DMS53 treated with DMSO at 0.1 percent for 48 hours (cell line): ENCODE results near the gene KIAA1549.
A peak's percentile ranks its signal among the peaks of the same experiment; 100 is the strongest.

ENCODE experiments used
- DNase-seq: peaks from one replicate; lab custom pipeline; 2025; ENCODE audit not compliant: unreplicated experiment; lab: John Stamatoyannopoulos, UW

The KIAA1549 gene

GRCh38 chr7:138886501-138886917 is 94.7 kb downstream of the KIAA1549 start:
- peak; percentile 84 for DNase-seq

GRCh38 chr7:138885383-138886147 is 95.6 kb downstream of the KIAA1549 start:
- no peak for DNase-seq

DNA sequence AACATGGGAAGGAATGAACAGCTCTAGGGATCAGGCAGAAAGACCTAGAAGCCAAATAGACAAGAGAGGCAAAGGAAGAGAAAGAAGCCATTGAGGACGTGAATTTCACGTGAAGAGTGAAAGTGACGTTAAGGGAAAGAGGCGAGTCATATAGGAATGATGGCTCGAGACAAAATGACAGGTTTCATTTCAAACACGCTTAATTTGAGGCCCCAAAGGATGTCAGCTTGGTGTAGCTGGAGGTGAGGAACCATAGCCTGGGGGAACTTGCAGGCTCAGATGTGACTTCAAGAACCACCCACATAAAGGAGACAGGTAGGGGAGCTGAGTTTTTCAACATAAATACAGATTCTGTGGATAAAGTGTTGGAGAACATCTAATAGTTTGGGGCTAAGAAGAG is 98.9 kb downstream of the KIAA1549 start:
- no peak for DNase-seq

GRCh38 chr7:138881579-138882188 is 99.5 kb downstream of the KIAA1549 start:
- DNase-seq, result no peak

DNA sequence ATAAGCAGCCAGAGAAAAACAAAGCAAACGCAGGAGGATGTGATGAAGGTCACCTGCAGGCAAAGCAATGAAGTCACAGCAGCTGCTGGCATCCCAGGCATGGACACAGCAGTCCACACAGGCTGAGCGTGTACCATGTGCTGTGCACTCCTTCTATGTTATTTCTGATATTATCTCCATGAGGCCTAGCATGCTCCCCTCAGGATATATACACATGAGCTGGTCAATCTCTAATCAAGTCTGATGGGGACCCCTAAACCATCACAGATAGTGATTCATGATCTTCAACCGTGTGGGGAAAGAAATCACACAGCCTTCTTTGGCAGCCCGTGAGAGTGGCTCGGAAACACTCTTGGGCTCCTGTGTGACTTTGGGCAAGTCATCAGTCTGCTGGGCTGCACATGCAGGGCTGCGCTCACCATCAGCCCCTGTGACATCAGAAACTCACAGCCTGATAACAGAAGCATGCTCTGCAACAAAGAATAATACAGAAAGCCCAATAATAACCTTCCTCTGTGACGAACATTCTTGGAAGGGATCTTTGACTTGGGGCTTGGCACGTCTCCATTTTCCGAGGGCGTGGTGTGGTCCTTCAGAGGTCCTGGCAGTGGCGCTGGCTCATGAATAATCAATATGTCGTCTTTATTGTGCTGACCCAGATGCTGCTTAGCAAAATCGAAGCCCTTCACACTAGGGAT is 100.2 kb downstream of the KIAA1549 start:
- DNase-seq, result no peak

- DNase-seq, result no peak
These were observed 101.8 kb downstream of the KIAA1549 start for GRCh38 chr7:138879356-138879755.

- DNase-seq, result peak; percentile 32
These were observed 102.3 kb downstream of the KIAA1549 start for GRCh38 chr7:138878856-138879255.

GRCh38 chr7:138878051-138878450 is 103.1 kb downstream of the KIAA1549 start:
- no peak for DNase-seq

DNA sequence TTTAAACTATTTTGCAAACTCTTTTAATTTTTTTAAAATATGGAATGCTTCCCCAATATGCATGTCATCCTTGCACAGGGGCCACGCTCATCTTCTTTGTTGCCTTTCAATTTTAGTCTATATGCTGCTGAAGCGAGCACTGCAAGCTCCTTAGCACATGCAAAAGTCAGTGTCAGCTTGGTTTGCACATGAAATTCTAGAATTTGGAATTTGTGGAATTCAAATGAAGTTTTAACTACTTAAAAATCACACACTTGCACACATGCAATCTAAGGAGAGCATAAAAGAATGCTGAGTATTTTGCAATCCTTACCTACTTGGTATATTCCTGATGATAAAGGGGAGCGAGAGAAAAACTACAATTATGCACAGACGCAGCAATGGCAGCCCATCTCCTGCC is 104.9 kb downstream of the KIAA1549 start:
- no peak for DNase-seq

DNA sequence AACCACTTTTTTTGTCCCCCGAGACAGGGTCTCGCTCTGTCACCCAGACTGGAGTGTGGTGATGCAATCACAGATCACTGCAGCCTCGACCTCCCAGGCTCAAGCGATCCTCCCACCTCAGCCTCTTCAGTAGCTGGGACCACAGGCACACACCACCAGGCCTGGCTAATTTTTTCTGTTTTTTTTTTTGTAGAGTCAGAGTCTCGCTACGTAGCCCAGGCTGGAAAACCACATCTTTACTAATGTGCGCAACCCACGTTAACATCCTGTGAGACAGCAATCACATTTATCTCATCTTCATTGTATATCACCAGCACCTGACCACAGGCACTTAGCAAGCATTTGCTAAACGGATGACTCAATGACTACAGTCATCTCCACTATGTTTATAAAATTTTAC is 105.4 kb downstream of the KIAA1549 start:
- DNase-seq, result no peak

DNA sequence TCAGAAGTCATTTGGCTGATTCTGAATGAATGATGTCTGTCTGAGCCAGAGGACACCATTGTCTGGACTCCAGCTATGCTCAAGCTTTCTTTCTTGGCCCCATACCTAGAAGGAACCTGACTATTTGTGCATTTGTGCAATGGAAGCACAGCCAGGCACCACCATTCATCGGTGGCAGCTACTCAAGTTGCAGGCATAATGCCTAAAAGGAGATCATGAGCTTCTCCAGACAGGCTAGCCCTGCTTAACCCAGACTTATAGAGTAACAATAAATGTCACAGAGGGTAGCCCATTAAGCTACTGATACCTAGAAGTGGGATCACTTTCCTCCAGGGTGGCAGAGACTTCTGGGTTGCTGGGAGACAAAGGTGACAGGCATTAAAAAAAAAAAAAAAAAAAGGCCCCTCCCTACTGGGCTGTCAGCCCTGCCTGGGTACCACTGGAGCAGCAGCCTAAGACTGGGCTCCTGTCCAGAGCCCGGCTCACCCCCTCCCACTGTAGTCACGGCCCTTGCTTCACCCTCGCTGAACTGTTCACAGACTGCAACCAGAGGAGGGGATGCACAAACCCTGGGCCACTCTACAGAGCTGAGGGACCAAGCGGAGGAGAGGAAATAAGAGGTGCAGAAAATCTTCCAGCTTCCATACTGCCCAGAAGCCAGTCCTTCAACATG is 107.8 kb downstream of the KIAA1549 start:
- no peak for DNase-seq

DNA sequence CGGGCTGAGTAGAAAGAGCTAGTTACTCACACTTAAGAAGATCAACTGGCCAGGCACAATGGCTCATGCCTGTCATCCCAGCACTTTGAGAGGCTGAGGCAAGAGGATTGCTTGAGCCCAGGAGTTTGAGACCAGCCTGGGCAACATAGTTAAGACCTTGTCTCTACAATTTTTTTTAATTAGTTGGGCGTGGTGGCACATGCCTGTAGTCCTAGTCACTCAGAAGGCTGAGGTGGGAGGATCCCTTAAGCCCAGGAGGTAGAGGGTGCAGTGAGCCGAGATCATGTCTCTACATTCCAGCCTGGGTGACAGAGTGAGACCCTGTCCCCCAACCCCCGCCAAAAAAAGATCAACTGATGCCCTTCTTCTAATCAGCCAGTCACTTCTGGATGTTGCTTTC is 108.6 kb downstream of the KIAA1549 start:
- no peak for DNase-seq

DNA sequence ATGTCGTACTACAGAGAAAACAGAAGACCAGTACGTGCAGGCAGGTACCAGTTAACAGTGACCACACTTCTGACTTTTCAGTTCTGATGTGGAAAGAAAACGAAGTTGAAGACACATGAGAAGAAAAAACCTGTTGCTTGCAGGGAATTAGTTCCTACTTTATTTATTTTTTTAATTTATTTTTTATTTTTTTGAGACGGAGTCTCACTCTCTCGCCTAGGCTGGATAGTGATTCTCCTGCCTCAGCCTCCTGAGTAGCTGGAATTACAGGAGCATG is 109.4 kb downstream of the KIAA1549 start:
- DNase-seq, result no peak

- no peak for DNase-seq
These were observed 110.0 kb downstream of the KIAA1549 start for GRCh38 chr7:138871065-138871813.

DNA sequence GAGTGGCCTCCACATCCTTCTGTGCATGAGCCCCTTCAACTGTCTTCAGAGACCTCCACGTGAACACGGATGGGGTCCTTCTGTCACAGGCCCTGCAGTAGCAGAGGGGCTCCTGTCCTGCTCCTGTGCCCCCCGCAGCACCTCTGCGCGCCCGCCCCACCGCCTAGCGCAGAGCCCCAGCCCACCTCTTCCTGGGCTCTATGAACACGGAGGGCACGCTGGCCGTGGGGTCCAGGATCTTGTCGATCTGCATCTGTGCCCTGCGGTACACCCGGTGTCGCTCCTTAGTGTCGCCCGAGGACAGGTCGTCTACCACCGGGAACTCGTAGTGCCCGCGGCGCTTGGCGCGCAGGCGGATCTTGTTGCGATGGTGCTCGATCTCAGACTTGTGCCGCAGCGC is 111.8 kb downstream of the KIAA1549 start:
- no peak for DNase-seq

- no peak for DNase-seq
These were observed 112.5 kb downstream of the KIAA1549 start for GRCh38 chr7:138868711-138869110.

DNA sequence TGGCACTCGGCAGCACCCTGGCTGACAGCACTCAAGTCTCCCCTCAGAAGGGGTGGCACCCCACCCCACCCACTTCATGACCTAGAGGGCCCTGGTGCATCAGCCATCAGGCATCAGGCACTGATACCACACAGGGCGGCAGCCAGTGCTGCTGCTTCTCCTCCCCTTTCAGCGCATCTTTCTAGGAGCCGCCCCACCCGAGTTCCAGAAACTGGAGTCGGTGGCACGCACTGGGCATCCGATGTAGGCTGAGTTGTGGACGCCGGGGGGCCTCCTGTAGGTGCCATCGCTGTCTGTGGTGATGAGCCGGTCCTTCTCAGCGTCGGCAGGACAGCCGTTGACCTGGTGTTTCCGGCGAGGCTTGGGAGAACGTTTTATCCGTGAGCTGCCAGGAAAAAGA is 113.4 kb downstream of the KIAA1549 start:
- no peak for DNase-seq

- DNase-seq, result no peak
These were observed 114.8 kb downstream of the KIAA1549 start for GRCh38 chr7:138866353-138866752.

DNA sequence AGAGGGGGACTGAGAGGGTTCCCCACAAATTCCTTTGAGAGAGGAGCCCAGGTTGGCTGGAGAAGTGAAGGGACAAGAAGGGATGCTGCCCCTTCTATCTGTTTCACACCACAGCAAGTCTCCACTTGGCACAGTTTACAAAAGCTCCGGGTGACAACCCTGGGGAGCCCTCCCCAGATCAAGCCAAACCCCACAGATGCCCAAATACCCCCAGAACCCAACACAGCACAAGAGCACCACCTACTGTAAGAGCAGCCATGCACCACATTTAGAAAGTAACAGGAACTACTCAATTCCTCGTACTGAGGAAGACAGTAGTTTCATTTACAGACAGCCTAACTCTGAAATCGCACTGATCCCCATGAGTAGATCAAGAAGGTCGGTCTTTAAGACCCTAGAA is 115.3 kb downstream of the KIAA1549 start:
- DNase-seq, result no peak

DNA sequence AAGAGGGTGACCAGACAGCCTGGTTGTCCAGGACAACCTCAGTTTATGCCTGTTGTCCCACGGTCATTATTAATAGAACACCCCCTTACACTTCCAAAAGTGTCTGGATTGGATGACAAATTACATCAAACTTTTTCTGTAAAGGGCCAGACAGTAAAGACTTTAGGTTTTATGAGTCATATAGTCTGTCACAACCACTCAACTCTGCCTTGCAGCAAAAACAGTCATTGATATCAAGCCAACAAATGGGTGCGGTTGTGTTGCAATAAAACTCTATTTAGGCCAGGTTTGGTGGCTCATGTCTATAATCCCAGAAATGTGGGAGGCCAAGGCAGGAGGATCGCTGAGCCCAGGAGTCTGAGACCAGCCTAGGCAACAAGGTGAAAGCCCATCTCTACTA is 116.5 kb downstream of the KIAA1549 start:
- DNase-seq, result no peak

- DNase-seq, result no peak
These were observed 117.3 kb downstream of the KIAA1549 start for GRCh38 chr7:138863931-138864330.
